ENCODE results near the gene CDC42BPB. TPM values are rescaled to one million over a fixed set of nuclear protein-coding genes. Genes with fewer than 3 reads are reported as not detected.
A peak's percentile ranks its signal among the peaks of the same experiment; 100 is the strongest.
"Not testable (repeated sequence)": the region's sequence is repeated elsewhere in the genome, so short reads cannot be mapped to it uniquely, and the experiment has no call there.

Gene CDC42BPB
- total RNA-seq, 6 experiments from 2014 or later: 73.7 to 85.1 (median 79.9) TPM

DNA sequence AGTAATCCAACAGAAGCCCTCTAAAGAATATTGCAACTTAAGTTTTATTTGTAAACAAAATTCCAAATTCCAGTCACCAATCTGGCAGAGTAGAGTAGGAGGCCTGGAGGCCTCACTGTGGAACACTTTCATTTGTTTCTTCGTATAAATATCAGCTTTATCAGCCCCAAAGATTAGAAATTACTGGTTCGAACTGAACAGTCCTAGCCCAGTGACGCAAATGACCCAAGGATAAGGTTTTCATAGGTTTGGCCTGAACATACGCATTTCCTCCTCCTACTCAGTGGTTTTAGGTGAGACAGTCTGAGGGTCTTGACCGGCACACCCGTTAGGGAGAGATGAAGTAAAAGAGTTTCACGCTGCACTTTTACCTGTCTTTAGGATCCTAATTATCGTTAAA is 1.7 kb downstream of the CDC42BPB start:
- no peaks in the 10 kb centered on the region; the same call in 1 of the 2 replicates for H3K27me3 Mint-ChIP-seq (ENCODE audit: insufficient read depth)
- TF ChIP-seq, protein P1, sequence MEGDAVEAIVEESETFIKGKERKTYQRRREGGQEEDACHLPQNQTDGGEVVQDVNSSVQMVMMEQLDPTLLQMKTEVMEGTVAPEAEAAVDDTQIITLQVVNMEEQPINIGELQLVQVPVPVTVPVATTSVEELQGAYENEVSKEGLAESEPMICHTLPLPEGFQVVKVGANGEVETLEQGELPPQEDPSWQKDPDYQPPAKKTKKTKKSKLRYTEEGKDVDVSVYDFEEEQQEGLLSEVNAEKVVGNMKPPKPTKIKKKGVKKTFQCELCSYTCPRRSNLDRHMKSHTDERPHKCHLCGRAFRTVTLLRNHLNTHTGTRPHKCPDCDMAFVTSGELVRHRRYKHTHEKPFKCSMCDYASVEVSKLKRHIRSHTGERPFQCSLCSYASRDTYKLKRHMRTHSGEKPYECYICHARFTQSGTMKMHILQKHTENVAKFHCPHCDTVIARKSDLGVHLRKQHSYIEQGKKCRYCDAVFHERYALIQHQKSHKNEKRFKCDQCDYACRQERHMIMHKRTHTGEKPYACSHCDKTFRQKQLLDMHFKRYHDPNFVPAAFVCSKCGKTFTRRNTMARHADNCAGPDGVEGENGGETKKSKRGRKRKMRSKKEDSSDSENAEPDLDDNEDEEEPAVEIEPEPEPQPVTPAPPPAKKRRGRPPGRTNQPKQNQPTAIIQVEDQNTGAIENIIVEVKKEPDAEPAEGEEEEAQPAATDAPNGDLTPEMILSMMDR (IDR thresholded peaks at IDR 0.05): no peak
- peaks cover 45% of the 10 kb centered on the region for H3K4me1 Mint-ChIP-seq (ENCODE audit: low read depth)
- peak overlapping the region; percentile 45; the same call in 1 of the 2 replicates for H3K27ac Mint-ChIP-seq
- no peaks in the 10 kb centered on the region for H3K9me3 Mint-ChIP-seq
- DNase-seq: no peak
- peak overlapping the region; percentile 94 for H3K4me3 Mint-ChIP-seq
- H3K36me3 Mint-ChIP-seq (ENCODE audit: low read depth): peaks cover 10% of the 10 kb centered on the region

DNA sequence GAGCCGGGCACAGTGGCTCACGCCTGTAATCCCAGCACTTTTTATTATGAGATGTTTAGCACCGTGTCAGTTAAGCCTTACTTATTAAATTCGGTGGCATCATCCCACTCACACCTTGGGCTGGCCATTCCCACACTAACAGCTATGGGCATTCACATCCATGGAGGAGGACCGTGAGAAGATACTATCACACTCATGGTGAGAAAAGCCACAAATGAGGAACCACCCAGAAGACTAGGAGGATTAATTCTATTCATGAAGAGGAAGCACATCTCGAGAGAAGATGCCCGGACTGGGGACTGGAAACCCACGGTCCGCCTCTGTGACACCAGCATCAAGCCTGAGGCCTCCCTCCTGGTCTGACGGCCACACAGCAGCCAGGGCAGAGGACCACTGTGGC is 4.9 kb downstream of the CDC42BPB start:
- Mint-ChIP-seq H3K4me1 (ENCODE audit: low read depth) (peaks cover 29% of the 10 kb centered on the region), H3K9me3 (no peaks in the 10 kb centered on the region), H3K27ac (no peak overlapping the region), H3K36me3 (ENCODE audit: low read depth) (peaks cover 10% of the 10 kb centered on the region), H3K4me3 (no peak overlapping the region), H3K27me3 (ENCODE audit: insufficient read depth) (no peaks in the 10 kb centered on the region; the same call in 1 of the 2 replicates)
- TF ChIP-seq, protein P1 (IDR thresholded peaks at IDR 0.05): no peak
- no peak for DNase-seq

GRCh38 chr14:103050935-103051334 is 6.4 kb downstream of the CDC42BPB start:
- Mint-ChIP-seq H3K9me3 (no peaks in the 10 kb centered on the region), H3K4me1 (ENCODE audit: low read depth) (peaks cover 30% of the 10 kb centered on the region), H3K27me3 (ENCODE audit: insufficient read depth) (no peaks in the 10 kb centered on the region), H3K27ac (no peak overlapping the region), H3K4me3 (no peak overlapping the region), H3K36me3 (ENCODE audit: low read depth) (peaks cover 9% of the 10 kb centered on the region)
- no peak for DNase-seq
- TF ChIP-seq, protein P1 (IDR thresholded peaks at IDR 0.05): no peak

- not testable (repeated sequence) for H3K27me3 Mint-ChIP-seq (ENCODE audit: insufficient read depth); DNase-seq; H3K4me3 Mint-ChIP-seq; H3K27ac Mint-ChIP-seq; H3K9me3 Mint-ChIP-seq
- Mint-ChIP-seq H3K4me1 (ENCODE audit: low read depth) (peaks cover 17% of the 10 kb centered on the region), H3K36me3 (ENCODE audit: low read depth) (peaks cover 11% of the 10 kb centered on the region)
Measured at GRCh38 chr14:103047453-103047852, 9.9 kb downstream of the CDC42BPB start.

GRCh38 chr14:103045371-103045869 is 11.9 kb downstream of the CDC42BPB start:
- Mint-ChIP-seq H3K27ac (no peak overlapping the region), H3K9me3 (peaks cover 6% of the 10 kb centered on the region; the same call in 1 of the 2 replicates), H3K27me3 (ENCODE audit: insufficient read depth) (no peaks in the 10 kb centered on the region), H3K36me3 (ENCODE audit: low read depth) (peaks cover 29% of the 10 kb centered on the region), H3K4me3 (no peak overlapping the region), H3K4me1 (ENCODE audit: low read depth) (peaks cover 17% of the 10 kb centered on the region)
- TF ChIP-seq, protein P1 (IDR thresholded peaks at IDR 0.05): no peak
- DNase-seq: no peak

DNA sequence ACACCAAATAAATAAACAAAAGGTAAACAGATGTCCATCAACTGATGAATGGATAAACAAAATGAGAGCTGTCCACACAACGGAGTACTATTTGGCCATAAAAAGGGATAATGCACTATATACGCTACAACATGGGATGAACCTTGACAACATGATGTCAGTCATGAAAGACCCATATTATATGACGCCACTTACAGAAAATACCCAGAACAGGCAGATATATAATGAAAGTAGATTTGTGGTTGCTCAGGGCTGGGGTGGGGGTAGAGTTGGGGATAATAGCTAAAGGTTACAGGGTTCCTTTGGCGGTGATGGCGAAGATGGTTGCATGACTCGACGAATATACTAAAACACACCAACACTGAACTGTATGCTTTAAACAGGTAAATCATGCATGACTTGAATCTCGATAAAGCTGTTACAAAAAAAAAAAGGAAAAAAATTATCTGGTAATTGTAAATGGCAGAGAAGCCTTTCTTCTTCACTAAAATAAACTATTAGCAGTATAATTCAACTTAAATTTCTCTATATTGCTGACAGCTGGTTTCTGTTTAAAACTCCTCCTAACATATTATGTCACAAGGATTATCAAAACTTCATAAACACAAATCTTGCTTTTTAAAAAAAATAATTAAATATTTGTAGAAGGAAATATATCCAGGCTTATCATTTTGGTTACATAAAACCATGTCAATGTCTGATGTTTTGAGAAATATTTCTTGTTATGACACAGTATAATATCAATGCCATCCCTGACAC is 13.9 kb downstream of the CDC42BPB start:
- TF ChIP-seq, protein P1 (IDR thresholded peaks at IDR 0.05): no peak
- no peak overlapping the region for H3K27ac Mint-ChIP-seq
- peaks cover 38% of the 10 kb centered on the region for H3K36me3 Mint-ChIP-seq (ENCODE audit: low read depth)
- no peak overlapping the region for H3K4me3 Mint-ChIP-seq
- peaks cover 11% of the 10 kb centered on the region; the same call in 1 of the 2 replicates for H3K4me1 Mint-ChIP-seq (ENCODE audit: low read depth)
- H3K9me3 Mint-ChIP-seq: peaks cover 6% of the 10 kb centered on the region; the same call in 1 of the 2 replicates
- no peaks in the 10 kb centered on the region for H3K27me3 Mint-ChIP-seq (ENCODE audit: insufficient read depth)
- DNase-seq: no peak

Measured in HFFc6 (cell line).